CD4-positive, alpha-beta T cell treated with Interferon gamma for 1 hour (primary cell): ENCODE measurements around the gene CDK8.
"Not testable (repeated sequence)": the region's sequence is repeated elsewhere in the genome, so short reads cannot be mapped to it uniquely, and the experiment has no call there.

Experiments
- DNase-seq: peaks from one replicate; pipeline ENCODE4 v3.0.0-alpha.2; 2020

CDK8 gene

DNA sequence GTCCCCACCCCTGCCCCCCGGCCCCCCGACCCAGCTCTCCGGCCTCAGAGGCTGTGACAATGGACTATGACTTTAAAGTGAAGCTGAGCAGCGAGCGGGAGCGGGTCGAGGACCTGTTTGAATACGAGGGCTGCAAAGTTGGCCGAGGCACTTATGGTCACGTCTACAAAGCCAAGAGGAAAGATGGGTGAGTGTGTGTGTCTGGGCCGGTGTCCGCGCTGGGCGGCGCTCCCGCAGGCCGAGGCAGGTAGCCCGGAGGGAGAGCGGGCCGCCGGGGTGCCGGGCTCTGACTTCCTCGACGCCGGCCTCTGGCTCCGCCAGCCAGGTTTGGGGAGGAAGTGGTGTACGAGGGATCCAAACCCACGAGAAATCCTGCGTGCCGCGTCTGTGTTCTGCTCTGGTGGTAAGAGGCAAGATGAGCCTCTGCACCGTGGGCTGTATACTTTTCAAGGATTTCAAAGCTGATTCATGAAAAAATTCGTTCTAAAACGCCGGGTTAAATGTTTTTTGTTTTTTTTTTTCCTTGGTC, 718 bp downstream of the CDK8 start:
- peak; percentile 50 for DNase-seq

DNA sequence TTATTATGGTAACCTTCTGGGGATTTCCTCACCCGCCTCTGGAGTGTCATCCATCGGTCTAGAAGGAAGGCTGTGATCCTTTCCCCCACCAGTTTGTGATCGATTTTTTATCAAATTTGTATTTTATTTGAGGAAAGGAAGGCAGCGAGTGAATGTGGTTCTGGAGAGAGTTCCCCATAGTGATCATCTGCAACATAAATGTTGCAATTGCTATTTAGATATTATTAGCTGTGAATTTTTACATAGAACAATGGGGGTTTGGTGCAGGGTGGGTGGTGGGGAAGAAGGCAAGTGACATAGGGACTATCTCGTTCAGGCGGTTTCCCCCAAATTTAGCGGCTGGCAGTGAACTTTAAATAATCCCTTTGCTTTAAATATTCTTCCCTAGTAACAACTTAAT, 1.2 kb downstream of the CDK8 start:
- DNase-seq, result no peak

DNA sequence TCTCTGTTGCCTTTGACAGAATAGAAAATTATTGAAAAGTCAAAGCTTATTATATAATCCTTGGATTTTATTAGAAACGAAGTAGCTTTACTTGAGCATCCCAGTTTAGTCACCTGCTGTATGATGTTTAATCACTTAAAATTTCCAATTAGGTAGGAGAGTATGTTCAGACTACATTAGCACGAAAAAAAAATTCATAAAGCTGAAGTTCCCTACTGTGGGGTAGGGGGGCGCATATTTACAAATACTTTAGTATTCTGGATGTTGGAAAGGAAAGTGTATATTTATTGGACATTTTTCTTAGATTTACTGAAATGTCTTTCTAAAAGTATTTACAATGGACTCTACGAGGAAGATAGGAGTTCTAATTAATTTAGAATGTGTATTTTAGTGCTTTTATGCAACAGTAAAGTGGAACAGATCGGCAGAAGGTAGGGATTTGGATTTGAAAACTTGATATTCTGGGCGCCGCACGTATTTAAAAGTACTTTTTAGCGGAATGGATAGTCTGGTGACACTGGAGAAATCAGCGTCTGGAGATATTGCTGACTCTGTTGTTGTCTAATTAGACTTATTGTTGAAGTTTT, 1.9 kb downstream of the CDK8 start:
- DNase-seq, result no peak

DNA sequence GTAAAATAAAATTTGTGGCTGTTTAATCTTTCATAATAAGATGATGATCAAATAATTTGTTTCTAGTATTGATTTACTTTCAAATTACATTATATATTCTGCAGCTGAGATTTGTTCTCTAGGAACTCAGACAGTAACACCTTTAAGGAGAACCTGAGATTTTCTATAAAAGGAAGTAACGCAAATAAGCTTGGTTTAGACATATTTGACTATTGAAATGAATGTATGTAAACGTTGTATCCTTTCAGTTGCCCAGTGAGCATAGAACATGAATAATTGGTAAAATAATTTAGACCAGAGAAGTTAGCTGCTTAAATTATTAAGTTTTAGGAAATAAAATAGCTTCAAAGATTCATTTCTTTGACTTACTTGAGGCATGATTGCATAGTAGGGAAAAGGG, 3.1 kb downstream of the CDK8 start:
- DNase-seq, result no peak

DNA sequence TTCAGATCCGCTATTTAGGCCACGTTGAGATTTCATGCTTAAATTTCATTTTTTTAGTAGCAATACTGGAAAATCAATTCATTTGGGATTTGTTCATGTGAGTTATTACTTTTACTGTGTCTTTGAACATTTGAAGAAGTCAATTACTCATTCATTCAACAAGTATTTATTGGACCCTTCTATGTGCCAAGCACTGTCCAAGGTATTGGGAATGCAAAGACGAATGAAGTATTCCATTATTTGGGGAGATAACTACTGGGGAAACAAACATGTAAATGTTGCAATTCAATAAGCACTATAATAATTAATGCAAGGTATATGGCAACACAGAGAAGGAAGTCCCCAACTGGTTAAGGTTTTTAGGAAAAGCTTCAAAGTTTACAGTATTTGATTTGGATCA, 5.7 kb downstream of the CDK8 start:
- DNase-seq, result no peak

DNA sequence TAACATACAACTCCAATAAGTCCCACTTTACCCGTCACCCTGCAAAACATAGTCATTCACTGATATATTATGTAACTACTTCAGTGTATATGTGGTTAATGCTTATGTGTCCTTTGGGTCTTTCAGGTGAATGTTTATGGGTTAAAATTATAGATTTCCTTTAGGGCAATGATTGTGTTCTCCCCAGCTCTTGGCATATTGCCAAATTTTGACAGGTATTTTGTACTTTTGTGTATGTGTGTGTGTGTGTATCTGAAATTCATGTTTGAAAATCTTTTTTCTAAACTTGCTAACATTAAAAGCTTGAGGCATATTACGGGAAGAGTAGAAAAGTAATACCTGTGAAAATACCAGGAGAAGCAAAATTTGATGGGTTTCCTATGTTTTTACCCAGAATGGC, 8.2 kb downstream of the CDK8 start:
- DNase-seq, result no peak

DNA sequence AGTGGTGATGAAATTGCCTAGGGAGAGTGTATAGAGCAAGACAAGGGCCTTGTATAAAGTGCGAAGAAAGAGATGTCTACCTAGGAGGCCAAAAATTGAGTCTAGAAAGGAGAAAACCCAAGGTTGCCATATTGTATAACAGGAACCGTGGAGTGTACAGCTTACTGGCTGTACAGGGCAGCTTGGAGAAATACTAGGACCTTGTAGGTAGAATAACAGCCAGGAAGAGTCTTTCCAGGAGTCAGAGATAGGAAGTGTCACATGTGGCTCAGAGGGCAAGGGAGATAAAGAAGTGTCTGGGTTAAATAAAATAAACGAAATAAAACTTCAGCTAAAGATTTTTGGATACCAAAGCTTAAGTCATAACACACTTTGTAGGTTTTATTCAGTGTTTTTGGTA, 12.4 kb downstream of the CDK8 start:
- DNase-seq, result no peak

DNA sequence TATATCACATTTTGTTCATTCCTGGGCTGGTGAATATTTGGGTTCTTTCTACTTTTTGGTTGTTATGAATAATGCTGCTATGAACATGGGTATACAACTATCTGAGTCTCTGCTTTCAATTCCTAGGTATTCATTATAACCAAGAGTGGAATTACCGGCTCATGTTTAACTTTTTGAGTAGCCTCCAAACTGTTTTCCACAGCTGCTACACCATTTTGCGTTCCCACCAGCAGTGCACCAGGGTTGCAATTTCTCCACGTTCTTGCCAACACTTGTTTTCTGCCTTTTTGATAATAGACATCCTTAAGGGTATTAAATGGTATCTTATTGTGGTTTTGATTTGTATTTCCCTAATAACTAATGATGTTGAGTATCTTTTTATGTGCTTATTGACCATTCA, 16.8 kb downstream of the CDK8 start:
- no peak for DNase-seq

DNA sequence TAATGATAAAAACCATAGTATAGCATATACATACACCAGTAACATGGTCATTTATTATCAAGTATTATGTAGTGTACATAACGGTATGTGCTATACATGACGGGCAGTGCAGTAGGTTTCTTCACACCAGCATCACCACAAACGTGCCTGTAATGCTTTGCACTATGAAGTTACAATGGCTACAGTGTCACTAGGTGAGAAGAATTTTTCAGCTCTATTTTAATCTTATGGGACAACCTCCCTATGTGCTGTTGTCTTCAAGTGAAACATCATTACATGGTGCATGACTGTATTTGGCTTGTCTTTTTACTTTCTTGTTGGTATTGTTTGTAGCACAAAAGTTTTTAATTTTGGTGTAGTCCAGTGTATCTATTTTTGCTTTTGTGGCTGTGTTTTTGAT, 18.7 kb downstream of the CDK8 start:
- DNase-seq, result no peak

DNA sequence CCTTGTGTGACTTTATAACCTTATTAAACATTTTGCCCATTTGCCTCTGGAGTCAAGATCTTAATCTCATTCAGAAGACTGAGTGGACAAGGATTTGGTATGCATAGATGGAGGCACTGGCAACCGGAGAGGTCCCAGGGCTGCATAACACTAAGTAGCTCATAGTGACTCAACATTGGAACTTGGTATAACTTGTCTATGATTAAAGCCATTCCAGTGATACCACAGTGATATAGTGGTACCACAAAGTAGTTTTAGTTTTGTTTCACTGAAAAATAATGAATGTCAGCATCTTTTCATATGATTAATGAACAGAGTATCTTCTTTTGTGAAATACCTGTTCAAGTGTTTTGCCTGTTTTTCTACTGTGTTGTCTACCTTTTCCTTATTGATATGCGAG, 26.4 kb downstream of the CDK8 start:
- no peak for DNase-seq

DNA sequence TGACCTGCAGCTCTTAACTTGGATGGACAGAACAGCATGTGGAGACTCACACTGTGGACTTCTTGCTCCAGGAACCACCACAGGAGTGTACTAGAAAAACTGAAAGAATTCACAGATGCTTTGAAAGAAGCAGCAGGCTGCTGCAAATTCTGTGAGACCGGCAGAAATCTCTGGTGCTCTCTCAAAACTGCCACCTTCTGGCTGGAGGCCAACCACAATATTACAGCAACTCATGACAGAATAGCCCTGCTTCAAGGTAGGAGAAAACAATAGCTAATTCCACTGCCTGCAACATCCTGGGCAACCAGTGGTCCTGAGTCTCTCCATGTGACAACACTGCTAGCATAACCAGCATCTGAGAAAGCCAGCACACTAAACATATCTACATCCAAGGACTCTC, 26.9 kb downstream of the CDK8 start:
- no peak for DNase-seq

DNA sequence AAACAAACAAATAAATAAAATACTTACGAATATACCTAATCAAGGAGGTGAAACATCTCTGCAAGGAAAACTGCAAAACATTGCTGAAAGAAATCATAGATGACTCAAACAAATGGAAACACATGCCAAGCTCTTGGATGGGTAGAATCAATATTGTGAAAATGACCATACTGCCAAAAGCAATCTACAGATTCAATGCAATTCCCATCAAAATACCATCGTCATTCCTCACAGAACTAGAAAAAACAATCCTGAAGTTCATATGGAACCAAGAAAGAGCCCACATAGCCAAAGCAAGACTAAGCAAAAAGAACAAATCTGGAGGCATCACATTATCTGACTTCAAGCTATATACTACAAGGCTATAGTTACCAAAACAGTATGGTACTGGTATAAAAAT, 32.0 kb downstream of the CDK8 start:
- not testable (repeated sequence) for DNase-seq

DNA sequence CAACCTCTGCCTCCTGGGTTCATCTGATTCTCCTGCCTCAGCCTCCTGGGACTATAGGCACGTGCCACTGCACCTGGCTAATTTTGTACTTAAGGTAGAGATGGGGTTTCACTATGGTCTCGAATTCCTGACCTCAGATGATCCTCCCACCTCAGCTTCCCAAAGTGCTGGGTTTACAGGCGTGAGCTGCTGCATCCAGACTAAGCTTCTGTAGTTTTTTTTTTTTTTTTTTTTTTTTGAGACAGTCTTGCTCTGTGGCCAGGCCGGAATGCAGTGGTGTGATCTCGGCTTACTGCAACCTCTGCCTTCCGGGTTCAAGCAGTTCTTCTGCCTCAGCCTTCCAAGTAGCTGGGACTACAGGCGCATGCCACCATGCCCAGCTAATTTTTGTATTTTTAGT, 34.9 kb downstream of the CDK8 start:
- not testable (repeated sequence) for DNase-seq

DNA sequence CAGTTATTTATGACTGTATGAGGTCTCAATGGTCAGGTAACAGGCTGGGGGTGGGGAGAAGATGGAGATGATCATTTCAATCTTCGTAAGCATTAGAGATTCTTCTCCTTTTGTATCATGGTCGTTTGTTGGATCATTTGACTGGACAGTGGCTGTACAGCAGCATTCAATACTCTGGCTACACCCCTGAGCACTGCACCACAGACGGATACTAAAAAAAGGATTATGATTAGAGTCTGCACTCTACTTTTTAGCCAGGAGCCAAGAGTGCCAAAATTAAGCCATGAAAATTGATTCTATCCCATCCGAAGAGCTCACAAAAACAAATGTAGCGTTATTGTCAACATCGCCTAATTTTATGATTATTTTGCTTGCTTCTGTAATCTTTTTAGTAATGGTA, 41.9 kb downstream of the CDK8 start:
- no peak for DNase-seq

DNA sequence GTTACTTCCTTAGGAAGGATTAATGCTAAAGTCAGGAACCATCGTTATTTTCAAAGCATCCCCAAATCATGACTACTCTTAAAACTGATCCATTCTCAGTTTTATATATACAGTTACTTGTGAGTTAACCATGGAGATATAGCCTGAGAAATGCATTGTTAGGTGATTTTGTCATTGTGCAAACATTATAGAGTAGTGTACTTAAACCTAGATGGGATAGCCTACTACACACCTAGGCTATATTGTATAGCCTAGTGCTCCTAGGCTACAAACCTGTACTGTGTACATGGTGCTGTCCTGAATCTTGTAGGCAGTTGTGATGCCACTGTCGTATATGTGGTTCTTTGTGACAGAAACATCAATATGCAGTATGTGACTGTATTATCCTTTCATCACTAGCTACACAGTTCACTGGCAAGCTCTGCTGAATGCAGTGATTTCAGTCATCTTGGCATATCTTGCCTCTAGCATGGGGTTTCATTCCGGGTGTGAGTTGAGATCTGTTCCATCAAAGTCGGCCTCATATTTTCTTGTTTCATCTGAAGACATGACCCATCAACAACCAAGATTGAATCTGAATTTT, 45.3 kb downstream of the CDK8 start:
- DNase-seq, result no peak

DNA sequence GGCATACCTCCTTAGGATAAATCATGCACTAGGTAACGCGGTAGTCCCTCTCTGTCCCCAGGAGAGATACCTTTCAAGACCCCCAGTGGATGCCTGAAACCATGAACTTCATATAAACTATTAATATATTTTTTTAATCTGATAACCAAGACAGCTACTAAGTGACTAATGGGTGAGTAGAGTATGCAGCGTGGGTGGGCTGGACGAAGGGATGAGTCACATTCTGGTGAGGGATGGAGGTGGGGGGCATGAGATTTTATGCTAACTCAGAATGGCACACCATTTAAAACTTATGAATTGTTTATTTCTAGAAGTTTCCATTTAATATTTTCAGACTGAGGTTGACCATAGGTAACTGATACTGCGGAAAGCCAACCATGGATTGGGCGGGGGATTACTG, 46.2 kb downstream of the CDK8 start:
- no peak for DNase-seq

DNA sequence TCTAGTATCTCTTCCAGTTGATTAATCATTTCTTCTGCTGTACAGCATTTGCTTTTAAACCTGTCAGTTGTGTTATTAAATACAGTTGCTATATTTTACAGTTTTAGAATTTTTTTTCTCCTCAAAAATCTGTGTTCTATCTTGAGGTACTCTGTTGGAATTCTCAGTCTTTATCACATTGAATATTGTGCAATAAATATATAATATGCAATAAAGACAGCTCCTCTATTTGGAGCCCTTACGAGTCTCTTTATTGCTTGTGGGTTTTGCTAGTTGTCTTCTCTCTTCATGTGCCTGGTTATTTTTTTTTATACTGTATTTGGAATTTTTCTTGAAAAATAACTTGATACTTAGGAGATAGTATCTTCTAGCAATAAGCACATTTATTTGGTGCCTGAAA, 51.7 kb downstream of the CDK8 start:
- DNase-seq, result no peak

DNA sequence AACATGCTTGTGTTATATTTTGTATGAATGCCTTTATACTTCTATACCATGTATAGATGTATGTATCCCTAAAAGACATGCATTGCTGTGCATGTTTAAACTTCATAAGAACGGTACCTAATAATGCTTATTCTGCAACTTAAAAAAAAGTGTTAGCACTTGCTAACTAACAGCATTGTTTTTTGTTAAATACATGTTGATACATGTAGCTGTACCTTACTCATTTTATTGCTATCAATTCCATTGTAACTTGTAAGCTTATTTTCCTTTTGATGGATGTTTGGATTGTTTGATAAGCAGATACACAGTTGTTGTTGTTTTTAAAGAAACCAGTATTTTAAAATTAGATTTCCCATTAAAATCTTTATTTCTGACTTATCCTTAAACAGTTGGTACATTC, 53.8 kb downstream of the CDK8 start:
- DNase-seq, result no peak

DNA sequence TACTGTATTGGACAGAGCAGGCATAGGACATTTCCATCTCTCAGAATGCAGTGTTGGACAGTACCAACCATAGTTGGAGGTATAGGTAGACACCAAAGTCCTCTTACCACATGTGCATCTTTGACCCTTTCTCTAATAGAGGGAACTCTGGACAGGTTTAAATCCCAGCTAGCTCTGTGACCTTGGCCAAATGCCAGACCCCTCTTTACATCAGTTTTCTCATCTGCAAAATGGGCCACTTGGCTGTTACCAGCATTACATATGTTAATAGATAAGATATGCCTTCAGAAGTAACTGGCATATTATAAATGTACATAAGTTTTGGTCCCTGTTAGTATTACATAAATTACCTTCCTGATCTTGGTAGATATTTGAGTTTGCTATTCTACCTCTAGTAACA, 54.3 kb downstream of the CDK8 start:
- no peak for DNase-seq

DNA sequence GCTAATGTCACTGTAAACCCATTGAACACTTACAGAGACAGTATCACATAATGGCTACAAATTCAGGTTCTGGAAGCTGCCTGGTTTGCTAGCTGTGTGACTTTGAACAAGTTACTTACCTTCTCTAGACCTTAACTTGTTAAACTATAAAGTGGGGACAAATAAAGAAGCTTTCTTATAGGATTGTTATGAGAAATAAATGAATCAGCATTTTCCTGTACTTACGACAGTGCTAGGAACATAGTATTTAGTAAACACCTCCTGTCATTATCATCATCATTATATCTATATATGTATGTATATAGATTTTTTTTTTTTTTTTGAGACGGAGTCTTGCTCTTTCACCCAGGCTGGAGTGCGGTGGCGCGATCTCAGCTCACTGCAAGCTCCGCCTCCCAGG, 54.9 kb downstream of the CDK8 start:
- no peak for DNase-seq

DNA sequence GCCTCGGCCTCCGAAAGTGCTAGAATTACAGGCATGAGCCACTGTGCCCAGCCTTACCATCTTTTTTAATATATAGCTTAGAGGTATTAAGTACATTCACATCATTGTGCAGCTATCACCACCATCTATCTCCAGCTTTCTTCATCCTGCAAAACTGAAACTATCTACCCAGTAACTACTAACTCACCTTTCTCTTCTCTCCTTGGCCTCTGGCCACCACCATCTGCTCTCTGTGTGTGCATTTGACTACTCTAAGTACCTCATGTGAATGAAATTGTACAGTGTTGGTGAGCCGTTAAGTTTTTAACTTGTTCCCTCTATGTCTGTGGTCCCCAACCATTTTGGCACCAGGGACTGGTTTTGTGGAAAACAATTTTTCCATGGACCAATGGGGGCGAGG, 56.1 kb downstream of the CDK8 start:
- DNase-seq, result no peak

DNA sequence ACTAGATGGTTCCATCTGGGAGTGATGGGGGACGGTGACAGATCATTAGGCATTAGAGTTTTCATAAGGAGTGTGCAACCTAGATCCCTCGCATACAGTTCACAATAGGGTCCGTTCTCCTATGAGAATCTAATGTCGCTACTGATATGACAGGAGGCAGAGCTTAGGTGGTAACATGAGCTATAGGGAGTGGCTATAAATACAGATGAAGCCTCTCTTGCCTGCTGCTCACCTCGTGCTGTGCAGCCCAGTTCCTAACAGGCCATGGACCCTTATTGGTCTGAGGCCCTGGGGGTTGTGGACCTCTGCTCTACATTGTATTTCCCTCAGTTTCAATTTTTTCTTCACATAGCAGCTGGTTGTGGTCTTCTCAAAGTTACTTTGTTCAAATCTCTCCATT, 56.5 kb downstream of the CDK8 start:
- no peak for DNase-seq

DNA sequence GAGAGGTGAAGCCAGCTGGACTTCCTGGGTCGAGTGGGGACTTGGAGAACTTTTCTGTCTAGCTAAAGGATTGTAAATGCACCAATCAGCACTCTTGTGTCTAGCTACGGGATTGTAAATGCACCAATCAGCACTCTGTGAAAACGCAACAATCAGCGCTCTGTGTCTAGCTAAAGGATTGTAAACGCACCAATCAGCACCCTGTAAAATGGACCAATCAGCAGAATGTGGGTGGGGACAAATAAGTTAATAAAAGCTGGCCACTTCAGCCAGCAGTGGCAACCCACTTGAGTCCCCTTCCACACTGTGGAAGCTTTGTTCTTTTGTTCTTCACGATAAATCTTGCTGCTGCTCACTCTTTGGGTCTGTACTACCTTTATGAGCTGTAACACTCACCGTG, 58.1 kb downstream of the CDK8 start:
- not testable (repeated sequence) for DNase-seq

DNA sequence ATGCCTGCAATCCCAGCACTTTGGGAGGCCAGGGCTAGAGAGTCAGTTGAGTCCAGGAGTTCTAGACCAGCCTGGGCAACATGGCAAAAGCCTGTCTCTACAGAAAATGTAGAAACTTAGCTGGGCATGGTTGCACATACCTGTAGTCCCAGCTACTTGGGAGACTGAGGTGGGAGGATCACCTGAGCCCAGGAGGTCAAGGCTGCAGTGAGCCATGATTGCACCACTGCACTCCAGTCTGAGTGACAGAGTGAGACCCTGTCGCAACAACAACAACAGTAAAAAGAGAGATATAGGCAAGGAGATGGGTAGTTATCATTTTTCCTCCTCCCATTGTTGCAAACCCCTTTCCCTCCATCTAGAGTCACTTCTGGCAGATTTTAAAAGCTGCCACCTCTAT, 62.2 kb downstream of the CDK8 start:
- DNase-seq, result not testable (repeated sequence)

DNA sequence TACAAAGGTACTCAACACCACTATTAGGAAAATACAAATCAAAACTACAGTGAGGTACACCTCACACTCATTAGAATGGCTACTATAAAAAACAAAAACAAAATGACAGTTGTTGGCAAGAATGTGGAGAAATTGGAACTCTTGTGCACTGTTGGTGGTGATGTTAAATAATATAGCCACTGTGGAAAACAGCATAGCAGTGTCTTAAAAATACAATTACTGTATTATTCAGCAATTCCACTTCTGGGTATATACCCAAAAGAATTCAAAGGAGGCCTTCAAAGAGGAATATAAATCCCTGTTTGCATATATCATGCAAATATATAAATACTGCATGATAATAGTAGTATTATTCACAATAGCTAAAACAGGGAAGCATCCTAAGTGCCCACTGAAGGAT, 66.8 kb downstream of the CDK8 start:
- no peak for DNase-seq
